Colonic mucosa (tissue), 4 donors: ENCODE measurements around the gene CERS6. TPM values are rescaled to one million over a fixed set of nuclear protein-coding genes. Genes with fewer than 3 reads are reported as not detected.
"Not testable (repeated sequence)": the region's sequence is repeated elsewhere in the genome, so short reads cannot be mapped to it uniquely, and the experiment has no call there.

Experiments
- DNase-seq: peaks from one replicate; pipeline ENCODE4 v3.0.0-alpha.2; 2020
- H3K27ac ChIP-seq: fragments of 200-600 bp; one replicate; pipeline ENCODE4 v1.8.0; 2021
- H3K27me3 ChIP-seq: fragments of 200-600 bp; one replicate; pipeline ENCODE4 v1.8.0; 2021
- H3K36me3 ChIP-seq: fragments of 200-600 bp; one replicate; pipeline ENCODE4 v1.8.0; 2021
- H3K4me1 ChIP-seq: fragments of 200-600 bp; one replicate; pipeline ENCODE4 v1.8.0; 2021; ENCODE audit warnings: mild to moderate bottlenecking
- H3K4me3 ChIP-seq: fragments of 200-600 bp; one replicate; pipeline ENCODE4 v1.8.0; 2021
- H3K9ac ChIP-seq, 2 donors: one replicate each; pipeline ENCODE4 v1.7.0; 2013; ENCODE audit warnings: control low read depth in 2 of 2, low read depth in 2 of 2, low read length in 2 of 2
- H3K9me3 ChIP-seq: fragments of 200-600 bp; one replicate; pipeline ENCODE4 v1.8.0; 2021
- CTCF ChIP-seq: fragments of 200-600 bp; IDR thresholded peaks from one replicate; pipeline ENCODE4 v1.8.0; 2022; ENCODE audit warnings: antibody characterized with exemption, mild to moderate bottlenecking
- intact Hi-C: fragments of 100-400 bp; cut with DNase I; formaldehyde crosslinking; loops from one replicate; pipeline ENCODE4 v1.14.1; 2022
- total RNA-seq, 2 donors: library from RNA; stranded (reverse); fragmentation: NEBNext Ultra II Directional in 1 of 2; extraction: Animal tissue kit (Norgen Biotek cat#: 25700) in 1 of 2; gene quantifications; one replicate each; pipeline ENCODE4 v1.2.1, GENCODE V29; 2021
- donor health status: healthy.
- donor health status: DM: no; HTN: no; CAD: no.
- donor health status: DM: no; HTN: no; CAD: no.

Gene CERS6
- total RNA-seq, 2 donors from 2014 or later = 56.7 to 75.9 TPM

GRCh38 chr2:168655207-168655606 is 199.1 kb downstream of the CERS6 start:
- no peak overlapping the region for H3K4me3 ChIP-seq
- H3K9ac ChIP-seq = no peak overlapping the region
- no peaks in the 10 kb centered on the region for H3K36me3 ChIP-seq
- peak overlapping the region; percentile 11 for H3K27ac ChIP-seq
- intact Hi-C loops = no loop called here
- H3K9me3 ChIP-seq = no peaks in the 10 kb centered on the region
- no peak for DNase-seq
- peaks cover 5% of the 10 kb centered on the region for H3K4me1 ChIP-seq
- TF ChIP-seq CTCF = no peak
- no peaks in the 10 kb centered on the region for H3K27me3 ChIP-seq

- H3K9ac ChIP-seq, H3K36me3 ChIP-seq, DNase-seq, H3K4me1 ChIP-seq, H3K27ac ChIP-seq, H3K4me3 ChIP-seq, intact Hi-C loops, H3K9me3 ChIP-seq, H3K27me3 ChIP-seq: not testable (repeated sequence)
Observed at GRCh38 chr2:168657378-168657777, 201.3 kb downstream of the CERS6 start.

GRCh38 chr2:168658706-168659105 is 202.6 kb downstream of the CERS6 start:
- peaks cover 5% of the 10 kb centered on the region for H3K4me1 ChIP-seq
- H3K27me3 ChIP-seq = no peaks in the 10 kb centered on the region
- no peak for TF ChIP-seq CTCF
- H3K36me3 ChIP-seq = no peaks in the 10 kb centered on the region
- no peak for DNase-seq
- H3K9ac ChIP-seq = no peak overlapping the region
- H3K27ac ChIP-seq = no peak overlapping the region
- intact Hi-C loops = no loop called here
- H3K9me3 ChIP-seq = no peaks in the 10 kb centered on the region
- H3K4me3 ChIP-seq = no peak overlapping the region

- Histone ChIP-seq H3K27me3 (no peaks in the 10 kb centered on the region), H3K9me3 (no peaks in the 10 kb centered on the region), H3K27ac (no peak overlapping the region), H3K9ac (no peak overlapping the region), H3K4me3 (no peak overlapping the region), H3K36me3 (no peaks in the 10 kb centered on the region), H3K4me1 (no peaks in the 10 kb centered on the region)
- no peak for TF ChIP-seq CTCF
- intact Hi-C loops = no loop called here
- DNase-seq = no peak
Observed at GRCh38 chr2:168660870-168661862, 205.1 kb downstream of the CERS6 start.

- Histone ChIP-seq H3K9ac (no peak overlapping the region), H3K27me3 (no peaks in the 10 kb centered on the region), H3K4me1 (no peaks in the 10 kb centered on the region), H3K4me3 (no peak overlapping the region), H3K36me3 (no peaks in the 10 kb centered on the region), H3K27ac (no peak overlapping the region), H3K9me3 (no peaks in the 10 kb centered on the region)
- no peak for DNase-seq
- intact Hi-C loops = no loop called here
- TF ChIP-seq CTCF = no peak
Observed at GRCh38 chr2:168661863-168662256, 205.8 kb downstream of the CERS6 start.

- DNase-seq = no peak
- H3K4me3 ChIP-seq = no peak overlapping the region
- no peaks in the 10 kb centered on the region for H3K36me3 ChIP-seq
- no peaks in the 10 kb centered on the region for H3K4me1 ChIP-seq
- H3K9me3 ChIP-seq = no peaks in the 10 kb centered on the region
- intact Hi-C loops = no loop called here
- H3K9ac ChIP-seq = no peak overlapping the region
- H3K27ac ChIP-seq = no peak overlapping the region
- TF ChIP-seq CTCF = no peak
- H3K27me3 ChIP-seq = no peaks in the 10 kb centered on the region
Observed at GRCh38 chr2:168662651-168663208, 206.7 kb downstream of the CERS6 start.
